NCI-H69 (cell line): ENCODE data around the gene EDIL3.

Experiments used
- DNase-seq: peaks from one replicate; lab custom pipeline; 2025; lab: John Stamatoyannopoulos, UW

Gene EDIL3

GRCh38 chr5:83964271-83964670 is 420.4 kb downstream of the EDIL3 start:
- DNase-seq = no peak

- DNase-seq = peak; percentile 86
These were observed 427.5 kb downstream of the EDIL3 start for GRCh38 chr5:83957188-83957587.

- peak; percentile 49 for DNase-seq
These were observed 428.3 kb downstream of the EDIL3 start for GRCh38 chr5:83956386-83956785.

GRCh38 chr5:83955916-83956315 is 428.8 kb downstream of the EDIL3 start:
- peak; percentile 43 for DNase-seq

GRCh38 chr5:83947763-83948162 is 436.9 kb downstream of the EDIL3 start:
- no peak for DNase-seq

- peak; percentile 24 for DNase-seq
These were observed 438.2 kb downstream of the EDIL3 start for GRCh38 chr5:83946516-83946915.

- DNase-seq = no peak
These were observed 442.5 kb downstream of the EDIL3 start for GRCh38 chr5:83942155-83942554.

- DNase-seq = no peak
These were observed 446.8 kb downstream of the EDIL3 start for GRCh38 chr5:83937837-83938236.

- no peak for DNase-seq
These were observed 452.7 kb downstream of the EDIL3 start for GRCh38 chr5:83931969-83932368.

- DNase-seq = peak; percentile 84
These were observed 457.4 kb downstream of the EDIL3 start for GRCh38 chr5:83927140-83927733.

- DNase-seq = no peak
These were observed 458.7 kb downstream of the EDIL3 start for GRCh38 chr5:83925955-83926337.

GRCh38 chr5:83925321-83925954 is 459.2 kb downstream of the EDIL3 start:
- DNase-seq = no peak

GRCh38 chr5:83924891-83925290 is 459.8 kb downstream of the EDIL3 start:
- DNase-seq = no peak

- DNase-seq = no peak
These were observed 460.5 kb downstream of the EDIL3 start for GRCh38 chr5:83924171-83924570.

GRCh38 chr5:83922699-83923098 is 462.0 kb downstream of the EDIL3 start:
- DNase-seq = peak; percentile 77

GRCh38 chr5:83921666-83922193 is 462.9 kb downstream of the EDIL3 start:
- no peak for DNase-seq

- no peak for DNase-seq
These were observed 465.3 kb downstream of the EDIL3 start for GRCh38 chr5:83919071-83920041.

- DNase-seq = peak; percentile 56
These were observed 467.3 kb downstream of the EDIL3 start for GRCh38 chr5:83917261-83917908.

GRCh38 chr5:83914662-83915418 is 469.8 kb downstream of the EDIL3 start:
- DNase-seq = peak; percentile 16

GRCh38 chr5:83914199-83914598 is 470.5 kb downstream of the EDIL3 start:
- DNase-seq = no peak

GRCh38 chr5:83913593-83913992 is 471.1 kb downstream of the EDIL3 start:
- no peak for DNase-seq
